ENCODE results near the gene FBN2.

Gene FBN2

DNA sequence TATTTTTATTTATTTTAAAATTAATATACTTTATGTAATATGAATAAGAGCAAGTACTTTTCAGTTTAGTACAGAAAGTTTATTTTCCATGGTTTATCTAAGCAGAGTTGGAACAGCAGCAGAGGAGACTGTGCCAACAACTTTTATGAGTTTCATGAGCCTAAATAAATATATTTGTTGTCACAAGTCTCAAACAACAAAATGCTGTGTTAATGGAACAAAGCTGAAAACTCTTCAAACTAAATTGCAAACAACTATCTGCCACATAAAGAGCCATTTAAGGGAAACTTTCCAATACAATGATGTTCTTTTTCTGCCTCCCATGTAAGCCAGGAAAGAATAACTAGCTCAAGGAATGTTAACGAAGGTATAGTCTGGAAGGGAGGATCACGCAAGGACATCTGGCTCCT, 96.1 kb downstream of the FBN2 start:
- no peak for DNase-seq
- TF ChIP-seq GATA1 (IDR thresholded peaks at IDR 0.05; ENCODE audit: low read depth, low read length) = no peak
- TF ChIP-seq POLR2A (IDR thresholded peaks at IDR 0.05; ENCODE audit: low read length) = no peak

GRCh38 chr5:128441165-128441564, 96.9 kb downstream of the FBN2 start:
- no peak for TF ChIP-seq GATA1 (IDR thresholded peaks at IDR 0.05; ENCODE audit: low read depth, low read length)
- no peak for TF ChIP-seq POLR2A (IDR thresholded peaks at IDR 0.05; ENCODE audit: low read length)

DNA sequence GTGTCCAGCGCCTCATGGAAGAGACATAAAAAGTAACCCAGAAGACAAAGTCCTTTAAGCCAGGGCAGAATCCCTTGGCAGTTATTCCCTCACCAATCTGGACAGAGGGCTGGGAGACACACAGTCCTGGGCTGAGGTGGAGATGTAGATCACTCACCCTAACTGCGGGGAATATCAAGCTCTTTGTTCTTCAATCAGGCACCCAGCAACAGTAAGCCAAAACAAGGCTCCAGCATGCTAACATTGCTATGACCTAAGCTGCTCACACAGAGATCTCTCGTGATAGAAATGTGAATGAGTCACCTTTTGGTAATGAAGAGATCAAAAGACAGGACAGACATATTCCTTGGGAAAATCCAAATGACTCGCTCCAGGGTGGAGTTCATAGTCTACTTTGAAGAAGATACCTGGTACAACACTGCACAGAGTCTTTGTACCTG, 101.3 kb downstream of the FBN2 start:
- TF ChIP-seq POLR2A (IDR thresholded peaks at IDR 0.05; ENCODE audit: low read length) (no peak), GATA1 (IDR thresholded peaks at IDR 0.05; ENCODE audit: low read depth, low read length) (no peak)
- DNase-seq = no peak

More at GRCh38 chr5:128441165-128441564, 96.9 kb downstream of the FBN2 start:
- no peak for DNase-seq

DNA sequence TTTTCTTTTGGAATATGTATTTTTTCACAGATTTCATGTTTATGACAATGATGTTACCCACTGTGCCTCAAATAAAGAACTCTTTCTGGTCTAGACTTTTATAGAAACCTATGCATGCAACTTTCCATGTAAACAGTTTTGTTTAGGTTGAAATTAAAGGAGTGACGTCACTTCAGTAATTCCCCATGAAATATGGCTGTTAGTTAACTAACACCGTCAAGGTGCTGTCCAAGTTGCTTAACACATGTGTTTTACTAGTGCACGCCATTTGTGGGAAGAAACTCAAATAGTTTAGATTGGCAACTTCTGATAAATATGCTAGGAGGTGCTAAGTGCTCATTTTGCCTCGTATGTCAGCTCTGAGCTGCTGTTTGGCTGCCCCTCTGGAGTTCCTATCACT, 102.2 kb downstream of the FBN2 start:
- DNase-seq = no peak
- TF ChIP-seq POLR2A (IDR thresholded peaks at IDR 0.05; ENCODE audit: low read length) (no peak), GATA1 (IDR thresholded peaks at IDR 0.05; ENCODE audit: low read depth, low read length) (no peak)

DNA sequence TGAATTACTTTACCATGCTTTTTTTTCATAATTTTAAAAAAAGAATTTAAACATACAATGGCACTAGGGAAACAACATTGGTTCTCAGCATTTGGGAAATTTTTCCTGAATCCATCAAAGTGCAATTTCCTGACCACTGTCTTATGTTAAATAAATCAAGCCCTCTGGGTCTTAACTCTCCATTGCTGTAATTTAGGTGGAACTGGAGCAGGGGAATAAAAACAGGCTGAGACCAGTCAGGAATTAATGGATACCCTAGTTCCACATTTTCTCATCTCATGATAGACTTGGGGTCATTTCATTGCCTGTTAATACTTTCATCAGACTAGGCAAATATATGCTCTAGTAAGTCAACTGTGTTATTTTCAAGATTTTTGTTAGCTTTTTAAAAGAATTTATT, 103.1 kb downstream of the FBN2 start:
- no peak for TF ChIP-seq GATA1 (IDR thresholded peaks at IDR 0.05; ENCODE audit: low read depth, low read length)
- no peak for TF ChIP-seq POLR2A (IDR thresholded peaks at IDR 0.05; ENCODE audit: low read length)
- DNase-seq = no peak

- TF ChIP-seq GATA1 (IDR thresholded peaks at IDR 0.05; ENCODE audit: low read depth, low read length) (no peak), POLR2A (IDR thresholded peaks at IDR 0.05; ENCODE audit: low read length) (no peak)
These were observed 105.1 kb downstream of the FBN2 start for GRCh38 chr5:128432913-128433440.

GRCh38 chr5:128427921-128428320, 110.1 kb downstream of the FBN2 start:
- no peak for DNase-seq
- TF ChIP-seq POLR2A (IDR thresholded peaks at IDR 0.05; ENCODE audit: low read length) = no peak
- TF ChIP-seq GATA1 (IDR thresholded peaks at IDR 0.05; ENCODE audit: low read depth, low read length) = no peak

More at GRCh38 chr5:128432913-128433440, 105.1 kb downstream of the FBN2 start:
- DNase-seq = no peak

- TF ChIP-seq GATA1 (IDR thresholded peaks at IDR 0.05; ENCODE audit: low read depth, low read length) = no peak
- TF ChIP-seq POLR2A (IDR thresholded peaks at IDR 0.05; ENCODE audit: low read length) = no peak
- no peak for DNase-seq
These were observed 111.9 kb downstream of the FBN2 start for GRCh38 chr5:128426090-128426534.

DNA sequence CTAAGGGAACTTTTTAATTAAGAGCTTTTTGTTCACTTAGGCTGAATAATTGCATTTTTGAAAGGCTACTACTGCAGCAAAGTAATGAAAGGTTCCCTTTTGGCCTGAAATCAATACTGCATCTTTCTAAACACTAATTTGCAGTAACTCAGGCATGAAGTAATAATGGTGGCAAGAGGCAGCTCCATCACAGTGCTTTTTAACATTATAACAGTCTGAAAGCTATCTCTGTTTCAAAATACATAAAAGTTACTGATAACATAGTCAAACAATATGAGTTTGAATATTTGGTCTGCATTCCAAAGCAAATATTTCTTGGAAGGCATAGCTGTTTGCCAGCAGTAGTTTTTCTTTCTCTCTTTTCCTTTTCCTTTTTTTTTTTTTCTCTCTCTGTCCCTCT, 113.4 kb downstream of the FBN2 start:
- no peak for DNase-seq
- no peak for TF ChIP-seq POLR2A (IDR thresholded peaks at IDR 0.05; ENCODE audit: low read length)
- no peak for TF ChIP-seq GATA1 (IDR thresholded peaks at IDR 0.05; ENCODE audit: low read depth, low read length)

- DNase-seq = no peak
These were observed 115.4 kb downstream of the FBN2 start for GRCh38 chr5:128422612-128423011.

DNA sequence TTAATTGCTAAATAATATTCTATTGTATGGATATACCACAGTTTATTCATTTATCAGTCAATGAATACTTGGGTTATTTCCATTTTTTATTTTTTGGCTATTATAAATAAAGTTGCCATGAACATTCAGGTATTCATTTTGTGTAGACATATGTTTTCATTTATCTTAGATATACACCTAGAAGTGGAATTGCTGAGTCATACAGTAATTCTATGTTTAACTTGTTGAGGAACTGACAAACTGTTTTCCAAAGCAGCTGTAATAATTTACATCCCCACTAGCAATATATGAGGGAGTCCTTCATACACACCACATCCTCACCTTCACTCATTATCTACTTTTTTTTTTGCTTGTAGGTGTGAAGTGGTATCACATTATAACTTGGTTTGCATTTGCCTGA, 123.6 kb downstream of the FBN2 start:
- TF ChIP-seq GATA1 (IDR thresholded peaks at IDR 0.05; ENCODE audit: low read depth, low read length) (no peak), POLR2A (IDR thresholded peaks at IDR 0.05; ENCODE audit: low read length) (no peak)
- DNase-seq = no peak

More at GRCh38 chr5:128422612-128423011, 115.4 kb downstream of the FBN2 start:
- TF ChIP-seq GATA1 (IDR thresholded peaks at IDR 0.05; ENCODE audit: low read depth, low read length) (no peak), POLR2A (IDR thresholded peaks at IDR 0.05; ENCODE audit: low read length) (no peak)

DNA sequence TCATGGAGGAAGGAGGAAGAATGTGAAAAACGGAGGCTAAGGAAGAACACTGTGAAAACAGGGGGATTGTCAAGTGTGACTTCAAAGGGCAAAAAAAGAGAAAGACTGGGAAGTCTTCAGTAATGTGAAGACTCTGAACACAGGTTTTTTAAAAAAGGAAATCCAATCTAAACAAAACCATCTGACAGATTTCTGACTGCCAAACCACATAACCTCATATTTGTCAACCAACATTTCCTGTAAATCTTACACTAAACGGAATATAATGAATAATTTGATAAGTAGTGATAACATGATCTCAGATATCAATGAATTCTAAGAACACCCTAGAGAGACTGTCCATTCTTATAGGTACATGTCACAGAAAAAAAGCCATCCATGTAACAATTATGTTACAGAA, 124.7 kb downstream of the FBN2 start:
- no peak for TF ChIP-seq POLR2A (IDR thresholded peaks at IDR 0.05; ENCODE audit: low read length)
- TF ChIP-seq GATA1 (IDR thresholded peaks at IDR 0.05; ENCODE audit: low read depth, low read length) = no peak
- no peak for DNase-seq

GRCh38 chr5:128412145-128412930, 125.7 kb downstream of the FBN2 start:
- TF ChIP-seq GATA1 (IDR thresholded peaks at IDR 0.05; ENCODE audit: low read depth, low read length) (no peak), POLR2A (IDR thresholded peaks at IDR 0.05; ENCODE audit: low read length) (no peak)
- no peak for DNase-seq

- TF ChIP-seq POLR2A (IDR thresholded peaks at IDR 0.05; ENCODE audit: low read length) = no peak
- no peak for TF ChIP-seq GATA1 (IDR thresholded peaks at IDR 0.05; ENCODE audit: low read depth, low read length)
- DNase-seq = no peak
These were observed 128.8 kb downstream of the FBN2 start for GRCh38 chr5:128409166-128409800.
